HepG2 (cell line): ENCODE data around the gene TRMT112. TPM values are rescaled to one million over a fixed set of nuclear protein-coding genes. Genes with fewer than 3 reads are reported as not detected.

ENCODE experiments used
- GATAD2A ChIP-seq: IDR thresholded peaks from 2 replicates; pipeline ENCODE4 v1.6.1; 2016
- JUND ChIP-seq: sonication (generic); formaldehyde crosslinking; IDR thresholded peaks from 2 replicates; pipeline ENCODE4 v1.8.0; 2022; ENCODE audit warnings: mild to moderate bottlenecking, missing genetic modification reagents
- SETDB1 ChIP-seq: sonication (generic); formaldehyde crosslinking; IDR thresholded peaks from 2 replicates; pipeline ENCODE4 v1.5.1; 2020; ENCODE audit warnings: missing genetic modification reagents, mild to moderate bottlenecking, borderline replicate concordance
- TEAD2 ChIP-seq: sonication (generic); formaldehyde crosslinking; IDR thresholded peaks from 2 replicates; pipeline ENCODE4 v1.9.0; 2021; ENCODE audit warnings: missing genetic modification reagents
- TRIM24 ChIP-seq: sonication (generic); formaldehyde crosslinking; IDR thresholded peaks from 2 replicates; pipeline ENCODE4 v1.8.0; 2022; ENCODE audit warnings: mild to moderate bottlenecking, missing genetic modification reagents
- WIZ ChIP-seq: sonication (generic); formaldehyde crosslinking; IDR thresholded peaks from 2 replicates; pipeline ENCODE4 v1.5.1; 2020; ENCODE audit warnings: mild to moderate bottlenecking, missing genetic modification reagents
- ZBTB8A ChIP-seq: sonication (generic); formaldehyde crosslinking; IDR thresholded peaks from 2 replicates; pipeline ENCODE4 v1.4.0; 2020; ENCODE audit warnings: mild to moderate bottlenecking, low read depth, missing genetic modification reagents, borderline replicate concordance
- ZHX2 ChIP-seq, 2 experiments: sonication (generic) in 1 of 2; formaldehyde crosslinking in 1 of 2; IDR thresholded peaks; 2 replicates each; pipeline versions ENCODE4 v1.6.1 to v1.9.0; 2014 to 2022; ENCODE audit warnings: antibody characterized with exemption in 1 of 2, borderline replicate concordance in 1 of 2, inconsistent platforms in 1 of 2, low read depth in 1 of 2, missing genetic modification reagents in 1 of 2
- ZMYM3 ChIP-seq: sonication (generic); formaldehyde crosslinking; IDR thresholded peaks from 2 replicates; pipeline ENCODE4 v1.5.1; 2020; ENCODE audit warnings: mild to moderate bottlenecking, missing genetic modification reagents
- ZNF543 ChIP-seq: sonication (generic); formaldehyde crosslinking; IDR thresholded peaks from 2 replicates; pipeline ENCODE4 v1.4.0; 2020; ENCODE audit warnings: mild to moderate bottlenecking, missing genetic modification reagents
- ZNF563 ChIP-seq: sonication (generic); formaldehyde crosslinking; IDR thresholded peaks from 2 replicates; pipeline ENCODE4 v1.8.0; 2022; ENCODE audit warnings: mild to moderate bottlenecking, moderate library complexity, missing genetic modification reagents
- ZNF652 ChIP-seq: IDR thresholded peaks from 2 replicates; pipeline ENCODE4 v1.6.1; 2016; ENCODE audit warnings: low read depth, borderline replicate concordance
- ZNF7 ChIP-seq: IDR thresholded peaks from 2 replicates; pipeline ENCODE4 v1.6.1; 2016; ENCODE audit warnings: missing biosample characterization, missing genetic modification reagents
- polyA plus RNA-seq, 8 experiments: library from polyadenylated mRNA; depleted of rRNA in 3 of 8; stranded (reverse) in 7 of 8; unstranded in 1 of 8; fragments of >200 nt; fragmentation: Illumina TruSeq in 4 of 8; extraction: Trizol in 4 of 8; gene quantifications; 2 replicates each; pipeline versions ENCODE4 v1.2.1 to v1.2.3, GENCODE V29; 2011 to 2016; ENCODE audit warnings: low read depth in 4 of 8, missing spikeins in 1 of 8, mixed read lengths in 1 of 8; ENCODE audit not compliant: insufficient read depth in 1 of 8
- total RNA-seq, 5 experiments: library from RNA; depleted of rRNA; stranded (reverse); fragments of >200 nt; fragmentation: Illumina TruSeq; extraction: Trizol; gene quantifications; 2 replicates each; pipeline ENCODE4 v1.2.3, GENCODE V29; 2016; ENCODE audit warnings: low read depth in 1 of 5
- TF ChIP-seq, protein P1 (sequence below): sonication (generic); formaldehyde crosslinking; IDR thresholded peaks from 2 replicates; pipeline ENCODE4 v1.5.0; 2020; ENCODE audit warnings: missing genetic modification reagents
- TF ChIP-seq, protein P2 (sequence below): fragments of 450-650 bp; IDR thresholded peaks from 2 replicates; pipeline ENCODE4 v1.6.1; 2017; ENCODE audit warnings: mild to moderate bottlenecking

The TRMT112 gene
- total and polyA plus RNA-seq, 2 of the 13 experiments (the other 11 are each of a cell fraction or from before 2014, with no cell fraction given), result 186 to 409 TPM

DNA sequence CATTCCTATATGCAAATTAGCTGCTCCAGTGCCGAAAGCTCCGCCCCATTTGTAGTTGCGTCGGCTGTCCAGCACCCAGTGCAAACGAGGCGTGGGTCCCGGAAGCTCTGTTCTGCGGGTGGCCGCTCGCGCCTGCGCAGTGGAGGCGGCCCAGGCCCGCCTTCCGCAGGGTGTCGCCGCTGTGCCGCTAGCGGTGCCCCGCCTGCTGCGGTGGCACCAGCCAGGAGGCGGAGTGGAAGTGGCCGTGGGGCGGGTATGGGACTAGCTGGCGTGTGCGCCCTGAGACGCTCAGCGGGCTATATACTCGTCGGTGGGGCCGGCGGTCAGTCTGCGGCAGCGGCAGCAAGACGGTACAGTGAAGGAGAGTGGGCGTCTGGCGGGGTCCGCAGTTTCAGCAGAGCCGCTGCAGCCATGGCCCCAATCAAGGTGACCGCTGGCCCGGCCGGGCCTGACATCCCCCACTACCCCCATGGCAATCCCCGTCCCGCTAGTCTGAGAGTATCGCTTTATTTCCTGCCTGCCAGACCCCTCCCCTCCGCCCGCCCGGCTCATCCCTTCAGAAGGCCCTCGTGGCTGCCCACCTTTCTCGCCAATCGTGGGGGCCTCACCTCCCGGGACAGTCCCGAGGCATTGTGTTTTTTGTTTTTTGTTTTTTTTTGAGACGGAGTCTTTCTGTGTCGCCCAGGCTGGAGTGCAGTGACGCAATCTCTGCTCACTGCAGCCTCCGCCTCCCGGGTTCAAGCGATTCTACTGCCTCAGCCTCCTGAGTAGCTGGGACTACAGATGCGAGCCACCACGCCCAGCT is 804 bp upstream of the TRMT112 start, which contains the start of gene PRDX5 (continued):
- TF ChIP-seq ZHX2 (IDR thresholded peaks at IDR 0.05; ENCODE audit: low read depth) (no peak), ZHX2 (CRISPR knock-in tag; IDR thresholded peaks at IDR 0.05; ENCODE audit: borderline replicate concordance) (no peak), TRIM24 (CRISPR knock-in tag) (no peak), WIZ (CRISPR knock-in tag) (no peak), ZNF543 (peak; percentile 95; the same call in 1 of the 2 replicates), GATAD2A (CRISPR knock-in tag) (no peak), JUND (CRISPR knock-in tag) (no peak), ZNF563 (CRISPR knock-in tag) (peak; percentile 39; the same call in 1 of the 2 replicates), TEAD2 (CRISPR knock-in tag) (no peak), ZBTB8A (CRISPR knock-in tag) (no peak), ZNF652 (CRISPR knock-in tag) (no peak), ZMYM3 (CRISPR knock-in tag) (no peak), SETDB1 (CRISPR knock-in tag) (no peak), ZNF7 (CRISPR knock-in tag) (no peak)
- TF ChIP-seq, protein P1, sequence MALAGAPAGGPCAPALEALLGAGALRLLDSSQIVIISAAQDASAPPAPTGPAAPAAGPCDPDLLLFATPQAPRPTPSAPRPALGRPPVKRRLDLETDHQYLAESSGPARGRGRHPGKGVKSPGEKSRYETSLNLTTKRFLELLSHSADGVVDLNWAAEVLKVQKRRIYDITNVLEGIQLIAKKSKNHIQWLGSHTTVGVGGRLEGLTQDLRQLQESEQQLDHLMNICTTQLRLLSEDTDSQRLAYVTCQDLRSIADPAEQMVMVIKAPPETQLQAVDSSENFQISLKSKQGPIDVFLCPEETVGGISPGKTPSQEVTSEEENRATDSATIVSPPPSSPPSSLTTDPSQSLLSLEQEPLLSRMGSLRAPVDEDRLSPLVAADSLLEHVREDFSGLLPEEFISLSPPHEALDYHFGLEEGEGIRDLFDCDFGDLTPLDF (CRISPR knock-in tag), result peak; percentile 76; the same call in 1 of the 2 replicates
- TF ChIP-seq, protein P2, sequence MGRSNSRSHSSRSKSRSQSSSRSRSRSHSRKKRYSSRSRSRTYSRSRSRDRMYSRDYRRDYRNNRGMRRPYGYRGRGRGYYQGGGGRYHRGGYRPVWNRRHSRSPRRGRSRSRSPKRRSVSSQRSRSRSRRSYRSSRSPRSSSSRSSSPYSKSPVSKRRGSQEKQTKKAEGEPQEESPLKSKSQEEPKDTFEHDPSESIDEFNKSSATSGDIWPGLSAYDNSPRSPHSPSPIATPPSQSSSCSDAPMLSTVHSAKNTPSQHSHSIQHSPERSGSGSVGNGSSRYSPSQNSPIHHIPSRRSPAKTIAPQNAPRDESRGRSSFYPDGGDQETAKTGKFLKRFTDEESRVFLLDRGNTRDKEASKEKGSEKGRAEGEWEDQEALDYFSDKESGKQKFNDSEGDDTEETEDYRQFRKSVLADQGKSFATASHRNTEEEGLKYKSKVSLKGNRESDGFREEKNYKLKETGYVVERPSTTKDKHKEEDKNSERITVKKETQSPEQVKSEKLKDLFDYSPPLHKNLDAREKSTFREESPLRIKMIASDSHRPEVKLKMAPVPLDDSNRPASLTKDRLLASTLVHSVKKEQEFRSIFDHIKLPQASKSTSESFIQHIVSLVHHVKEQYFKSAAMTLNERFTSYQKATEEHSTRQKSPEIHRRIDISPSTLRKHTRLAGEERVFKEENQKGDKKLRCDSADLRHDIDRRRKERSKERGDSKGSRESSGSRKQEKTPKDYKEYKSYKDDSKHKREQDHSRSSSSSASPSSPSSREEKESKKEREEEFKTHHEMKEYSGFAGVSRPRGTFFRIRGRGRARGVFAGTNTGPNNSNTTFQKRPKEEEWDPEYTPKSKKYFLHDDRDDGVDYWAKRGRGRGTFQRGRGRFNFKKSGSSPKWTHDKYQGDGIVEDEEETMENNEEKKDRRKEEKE, result no peak
